Bronchial epithelial cell (primary cell): Measurements from ENCODE around the gene ZFHX2. TPM values are rescaled to one million over a fixed set of nuclear protein-coding genes. Genes with fewer than 3 reads are reported as not detected.
A peak's percentile ranks its signal among the peaks of the same experiment; 100 is the strongest.

Experiments used
- DNase-seq: peaks from one replicate; pipeline ENCODE4 v3.0.0-alpha.2; 2010; ENCODE audit warnings: low read depth
- FAIRE-seq: peaks from 2 replicates; lab custom pipeline; 2011; peaks lifted over from hg19 to GRCh38; lab: Jason Lieb, UNC
- H3K27me3 ChIP-seq: 2 replicates; pipeline ENCODE4 v1.5.1; 2011; ENCODE audit warnings: low read length; ENCODE audit not compliant: control insufficient read depth, insufficient read depth
- H3K36me3 ChIP-seq: 2 replicates; pipeline ENCODE4 v1.5.1; 2011; ENCODE audit warnings: low read length; ENCODE audit not compliant: control insufficient read depth, insufficient read depth
- H3K4me3 ChIP-seq: 2 replicates; pipeline ENCODE4 v1.5.1; 2011; ENCODE audit warnings: mild to moderate bottlenecking, low read depth, low read length, control low read depth
- CTCF ChIP-seq: IDR thresholded peaks from 2 replicates; pipeline ENCODE4 v1.5.1; 2011; ENCODE audit warnings: mild to moderate bottlenecking, moderate library complexity, low read length, control low read depth, inconsistent platforms; ENCODE audit not compliant: insufficient read depth, severe bottlenecking
- total RNA-seq: library from RNA; depleted of rRNA; stranded (reverse); fragments of >200 nt; gene quantifications from 2 replicates; pipeline ENCODE4 v1.2.1, GENCODE V29; 2014

Gene ZFHX2
- total RNA-seq, 1 donor from 2014 or later: 0.26 TPM

DNA sequence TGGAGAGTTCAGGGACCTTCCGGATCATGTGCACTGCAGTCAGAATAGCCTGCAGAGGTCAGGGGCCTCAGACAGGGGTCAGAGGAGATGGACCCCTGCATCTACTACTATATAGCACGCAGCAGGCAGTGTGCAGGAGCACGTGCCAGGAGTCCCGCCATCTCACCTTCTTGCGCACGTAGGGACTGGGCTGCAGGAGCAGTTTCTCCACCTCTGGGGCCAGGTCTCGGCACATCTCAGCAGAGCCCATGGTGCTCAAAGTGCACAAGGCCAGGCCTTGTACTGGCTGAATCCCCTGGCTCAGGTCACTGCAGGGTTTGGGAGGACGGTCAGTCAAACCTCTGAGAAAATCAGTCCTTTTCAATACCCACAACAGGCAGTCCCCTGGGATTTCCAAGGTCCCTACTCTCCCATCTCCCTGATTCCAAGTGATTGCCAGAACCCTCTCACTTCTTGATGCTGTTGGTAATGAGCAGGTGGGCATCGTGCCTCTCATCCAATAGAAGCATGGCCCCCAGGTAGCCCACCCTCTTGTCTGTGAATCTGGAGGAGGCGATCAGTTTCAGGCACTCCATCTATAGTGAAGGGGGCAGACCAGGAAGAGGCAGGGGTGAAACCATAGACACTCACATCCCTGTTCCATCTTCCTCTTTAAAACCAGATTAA, 14.7 kb upstream of the ZFHX2 start:
- Histone ChIP-seq H3K36me3 (peaks cover 29% of the 10 kb centered on the region), H3K4me3 (no peak overlapping the region), H3K27me3 (no peaks in the 10 kb centered on the region)
- no peak for DNase-seq
- no peak for FAIRE-seq
- no peak for TF ChIP-seq CTCF

GRCh38 chr14:23565626-23566025, 14.1 kb upstream of the ZFHX2 start:
- no peak overlapping the region for H3K4me3 ChIP-seq
- peaks cover 33% of the 10 kb centered on the region for H3K36me3 ChIP-seq
- peak; percentile 7 for FAIRE-seq
- H3K27me3 ChIP-seq: no peaks in the 10 kb centered on the region
- no peak for DNase-seq
- TF ChIP-seq CTCF: no peak

- no peak for DNase-seq
- peaks cover 36% of the 10 kb centered on the region for H3K36me3 ChIP-seq
- no peak for FAIRE-seq
- no peak for TF ChIP-seq CTCF
- H3K27me3 ChIP-seq: no peaks in the 10 kb centered on the region
- H3K4me3 ChIP-seq: no peak overlapping the region
Measured at GRCh38 chr14:23564876-23565275, 13.3 kb upstream of the ZFHX2 start.

- no peak for TF ChIP-seq CTCF
- Histone ChIP-seq H3K27me3 (no peaks in the 10 kb centered on the region), H3K4me3 (no peak overlapping the region), H3K36me3 (peaks cover 40% of the 10 kb centered on the region)
- DNase-seq: no peak
- FAIRE-seq: no peak
Measured at GRCh38 chr14:23564181-23564812, 12.7 kb upstream of the ZFHX2 start.

- DNase-seq (no peak), FAIRE-seq (no peak)
- Histone ChIP-seq H3K27me3 (no peaks in the 10 kb centered on the region), H3K4me3 (no peak overlapping the region), H3K36me3 (peaks cover 44% of the 10 kb centered on the region)
- TF ChIP-seq CTCF: no peak
Measured at GRCh38 chr14:23563473-23564180, 12.1 kb upstream of the ZFHX2 start.
